GM12801 (cell line): Measurements from ENCODE around the gene CCNA2.

Experiments
- CTCF ChIP-seq: IDR thresholded peaks from one replicate; pipeline ENCODE4 v1.5.1; 2011; ENCODE audit warnings: control low read depth; ENCODE audit not compliant: insufficient read length; ENCODE audit errors: extremely low read depth

Gene CCNA2

GRCh38 chr4:121823505-121824170 lies at the start of gene CCNA2:
Gene CCNA2, minus strand, starts transcription at chr4:121823883. Its CDS starts 255 bp downstream, at chr4:121823628.
- TF ChIP-seq CTCF = no peak

- no peak for TF ChIP-seq CTCF
These were observed 46.4 kb upstream of the CCNA2 start, which contains the start of gene BBS7 for GRCh38 chr4:121869841-121870822. Gene BBS7, minus strand, starts transcription at chr4:121870474. Its CDS starts 161 bp downstream, at chr4:121870313.

GRCh38 chr4:121863799-121864198 lies 40.1 kb upstream of the CCNA2 start:
- TF ChIP-seq CTCF = no peak

GRCh38 chr4:121861426-121861825 lies 37.7 kb upstream of the CCNA2 start:
- no peak for TF ChIP-seq CTCF

- TF ChIP-seq CTCF = no peak
These were observed 36.4 kb upstream of the CCNA2 start for GRCh38 chr4:121860121-121860520.

GRCh38 chr4:121851354-121851753 lies 27.7 kb upstream of the CCNA2 start:
- TF ChIP-seq CTCF = no peak

GRCh38 chr4:121846662-121847061 lies 23.0 kb upstream of the CCNA2 start:
- TF ChIP-seq CTCF = no peak
